Cardiac septum (tissue), 1 donor: ENCODE results near the gene HSD11B1L. TPM values are rescaled to one million over a fixed set of nuclear protein-coding genes. Genes with fewer than 3 reads are reported as not detected.
A peak's percentile ranks its signal among the peaks of the same experiment; 100 is the strongest.
"Not testable (repeated sequence)": the region's sequence is repeated elsewhere in the genome, so short reads cannot be mapped to it uniquely, and the experiment has no call there.

Source experiments
- DNase-seq: peaks from one replicate; pipeline ENCODE4 v3.0.0-alpha.2; 2020; ENCODE audit warnings: low spot score
- intact Hi-C: fragments of 100-400 bp; cut with DNase I; formaldehyde crosslinking; loops from one replicate; pipeline ENCODE4 v1.14.0; 2022
- total RNA-seq: library from RNA; stranded (reverse); fragmentation: NEBNext Ultra II Directional; extraction: Animal tissue kit (Norgen Biotek cat#: 25700); gene quantifications from one replicate; pipeline ENCODE4 v1.2.1, GENCODE V29; 2021
- donor health status: DM: no; HTN: no; CAD: no.

HSD11B1L gene
- total RNA-seq, 1 donor from 2014 or later, result 4.3 TPM

GRCh38 chr19:5695649-5696195 is 14.9 kb downstream of the HSD11B1L start:
- DNase-seq, result no peak
- intact Hi-C loops, result no loop called here

- peak; percentile 69 for DNase-seq
- intact Hi-C loops, result no loop called here
Observed at GRCh38 chr19:5696196-5697021, 15.6 kb downstream of the HSD11B1L start.

- peak; percentile 69 for DNase-seq
- intact Hi-C loops, result no loop called here
Observed at GRCh38 chr19:5697022-5697889, 16.4 kb downstream of the HSD11B1L start.

- DNase-seq, result no peak
- intact Hi-C loops, result no loop called here
Observed at GRCh38 chr19:5697890-5698634, 17.2 kb downstream of the HSD11B1L start.

- no peak for DNase-seq
- intact Hi-C loops, result no loop called here
Observed at GRCh38 chr19:5698635-5699422, 18.0 kb downstream of the HSD11B1L start.

- no peak for DNase-seq
- intact Hi-C loops, result no loop called here
Observed at GRCh38 chr19:5700455-5701092, 19.7 kb downstream of the HSD11B1L start.

GRCh38 chr19:5702053-5702410 is 21.2 kb downstream of the HSD11B1L start:
- DNase-seq, intact Hi-C loops: not testable (repeated sequence)

GRCh38 chr19:5703819-5704818 is 23.3 kb downstream of the HSD11B1L start:
- intact Hi-C loops, result no loop called here
- DNase-seq, result no peak

- DNase-seq, result no peak
- intact Hi-C loops, result no loop called here
Observed at GRCh38 chr19:5705552-5705951, 24.7 kb downstream of the HSD11B1L start.

- no peak for DNase-seq
- intact Hi-C loops, result no loop called here
Observed at GRCh38 chr19:5706876-5707573, 26.2 kb downstream of the HSD11B1L start.

- intact Hi-C loops, result no loop called here
- DNase-seq, result no peak
Observed at GRCh38 chr19:5707576-5708575, 27.0 kb downstream of the HSD11B1L start.

- intact Hi-C loops, result no loop called here
- no peak for DNase-seq
Observed at GRCh38 chr19:5711025-5711424, 30.2 kb downstream of the HSD11B1L start.

GRCh38 chr19:5711713-5712161 is 30.9 kb downstream of the HSD11B1L start:
- intact Hi-C loops, result no loop called here

GRCh38 chr19:5713228-5713627 is 32.4 kb downstream of the HSD11B1L start:
- intact Hi-C loops, result no loop called here
- DNase-seq, result no peak

More at GRCh38 chr19:5711713-5712161, 30.9 kb downstream of the HSD11B1L start:
- no peak for DNase-seq

GRCh38 chr19:5714816-5715215 is 34.0 kb downstream of the HSD11B1L start:
- intact Hi-C loops, result no loop called here
- no peak for DNase-seq
